ENCODE measurements around the gene NOXO1. TPM values are rescaled to one million over a fixed set of nuclear protein-coding genes. Genes with fewer than 3 reads are reported as not detected.

Gene NOXO1
- polyA plus RNA-seq, 6 donors from 2014 or later: not detected

GRCh38 chr16:1998852-1999801 lies 17.9 kb upstream of the NOXO1 start:
- ATAC-seq (ENCODE audit: low read depth in 2 of 2): no peak
- Mint-ChIP-seq H3K9me3 (no peaks in the 10 kb centered on the region), H3K36me3 (no peaks in the 10 kb centered on the region), H3K4me3 (peak overlapping the region in 2 of 8 donors; percentile 10 to 22), H3K27ac (peak overlapping the region in 1 of 6 donors; percentile 67), H3K4me1 (peaks cover 0 to 3% (median 1%) of the 10 kb centered on the region in 3 donors), H3K27me3 (no peaks in the 10 kb centered on the region)
- no peak for DNase-seq

GRCh38 chr16:1998360-1998835 lies 17.1 kb upstream of the NOXO1 start:
- DNase-seq (no peak), ATAC-seq (ENCODE audit: low read depth in 2 of 2) (no peak)
- Mint-ChIP-seq H3K4me3 (no peak overlapping the region), H3K27ac (peak overlapping the region in 1 of 6 donors; percentile 2), H3K36me3 (no peaks in the 10 kb centered on the region), H3K9me3 (no peaks in the 10 kb centered on the region), H3K27me3 (no peaks in the 10 kb centered on the region), H3K4me1 (peaks cover 5 to 7% (median 7%) of the 10 kb centered on the region in 3 donors)

GRCh38 chr16:1997494-1998359 lies 16.5 kb upstream of the NOXO1 start:
- ATAC-seq (ENCODE audit: low read depth in 2 of 2) (no peak), DNase-seq (no peak)
- no peak overlapping the region for H3K4me3 Mint-ChIP-seq
- no peaks in the 10 kb centered on the region for H3K27me3 Mint-ChIP-seq
- no peaks in the 10 kb centered on the region for H3K9me3 Mint-ChIP-seq
- no peaks in the 10 kb centered on the region for H3K36me3 Mint-ChIP-seq
- H3K27ac Mint-ChIP-seq: peak overlapping the region in 1 of 6 donors; percentile 57
- H3K4me1 Mint-ChIP-seq: peaks cover 5 to 10% (median 9%) of the 10 kb centered on the region in 3 donors

GRCh38 chr16:1993731-1994131 lies 12.5 kb upstream of the NOXO1 start:
- H3K36me3 Mint-ChIP-seq: no peaks in the 10 kb centered on the region
- ATAC-seq (ENCODE audit: low read depth in 2 of 2) (no peak), DNase-seq (no peak)
- peak overlapping the region in 5 of 6 donors; percentile 17 to 94 (median 88) for H3K27ac Mint-ChIP-seq
- H3K9me3 Mint-ChIP-seq: no peaks in the 10 kb centered on the region
- peaks cover 18 to 28% (median 22%) of the 10 kb centered on the region in 3 donors for H3K4me1 Mint-ChIP-seq
- H3K4me3 Mint-ChIP-seq: peak overlapping the region in 2 of 8 donors; percentile 57 to 72
- H3K27me3 Mint-ChIP-seq: no peaks in the 10 kb centered on the region

- Mint-ChIP-seq H3K27ac (peak overlapping the region in 2 of 6 donors; percentile 17 to 60), H3K4me3 (no peak overlapping the region), H3K4me1 (peaks cover 19 to 31% (median 26%) of the 10 kb centered on the region in 3 donors), H3K9me3 (no peaks in the 10 kb centered on the region), H3K36me3 (no peaks in the 10 kb centered on the region), H3K27me3 (no peaks in the 10 kb centered on the region)
- ATAC-seq (ENCODE audit: low read depth in 2 of 2) (no peak), DNase-seq (no peak)
Observed at GRCh38 chr16:1992704-1993317, 11.5 kb upstream of the NOXO1 start.

GRCh38 chr16:1991948-1992703 lies 10.9 kb upstream of the NOXO1 start:
- H3K4me1 Mint-ChIP-seq: peaks cover 23 to 31% (median 26%) of the 10 kb centered on the region in 3 donors
- no peaks in the 10 kb centered on the region for H3K9me3 Mint-ChIP-seq
- no peaks in the 10 kb centered on the region for H3K27me3 Mint-ChIP-seq
- peak overlapping the region in 5 of 6 donors; percentile 41 to 98 (median 95) for H3K27ac Mint-ChIP-seq
- DNase-seq: peak; percentile 90
- ATAC-seq (ENCODE audit: low read depth in 2 of 2): peak; percentile 62 to 67
- no peaks in the 10 kb centered on the region for H3K36me3 Mint-ChIP-seq
- H3K4me3 Mint-ChIP-seq: peak overlapping the region; percentile 56 to 92 (median 84)

GRCh38 chr16:1991588-1991947 lies 10.3 kb upstream of the NOXO1 start:
- Mint-ChIP-seq H3K9me3 (no peaks in the 10 kb centered on the region), H3K4me3 (peak overlapping the region; percentile 81 to 92 (median 85)), H3K27me3 (no peaks in the 10 kb centered on the region), H3K36me3 (no peaks in the 10 kb centered on the region), H3K27ac (peak overlapping the region; percentile 41 to 98 (median 96)), H3K4me1 (peaks cover 28 to 31% (median 30%) of the 10 kb centered on the region in 3 donors)
- ATAC-seq (ENCODE audit: low read depth in 2 of 2) (no peak), DNase-seq (peak; percentile 31)

- peak; percentile 79 for DNase-seq
- H3K4me3 Mint-ChIP-seq: peak overlapping the region; percentile 81 to 92 (median 85)
- peaks cover 29 to 35% (median 31%) of the 10 kb centered on the region in 3 donors for H3K4me1 Mint-ChIP-seq
- peak; percentile 40 to 68 for ATAC-seq (ENCODE audit: low read depth in 2 of 2)
- no peaks in the 10 kb centered on the region for H3K36me3 Mint-ChIP-seq
- no peaks in the 10 kb centered on the region for H3K9me3 Mint-ChIP-seq
- peak overlapping the region; percentile 87 to 98 (median 96) for H3K27ac Mint-ChIP-seq
- H3K27me3 Mint-ChIP-seq: no peaks in the 10 kb centered on the region
Observed at GRCh38 chr16:1991135-1991551, 9.9 kb upstream of the NOXO1 start.

- H3K27ac Mint-ChIP-seq: peak overlapping the region; percentile 87 to 98 (median 96)
- no peaks in the 10 kb centered on the region for H3K36me3 Mint-ChIP-seq
- H3K9me3 Mint-ChIP-seq: no peaks in the 10 kb centered on the region
- no peaks in the 10 kb centered on the region for H3K27me3 Mint-ChIP-seq
- H3K4me3 Mint-ChIP-seq: peak overlapping the region; percentile 81 to 92 (median 85)
- ATAC-seq (ENCODE audit: low read depth in 2 of 2) (peak; percentile 13 to 15), DNase-seq (peak; percentile 62)
- peaks cover 29 to 36% (median 31%) of the 10 kb centered on the region in 3 donors for H3K4me1 Mint-ChIP-seq
Observed at GRCh38 chr16:1990351-1991134, 9.3 kb upstream of the NOXO1 start.

GRCh38 chr16:1990101-1990350 lies 8.8 kb upstream of the NOXO1 start:
- no peak for ATAC-seq (ENCODE audit: low read depth in 2 of 2)
- no peaks in the 10 kb centered on the region for H3K9me3 Mint-ChIP-seq
- peaks cover 29 to 36% (median 35%) of the 10 kb centered on the region in 3 donors for H3K4me1 Mint-ChIP-seq
- no peak for DNase-seq
- H3K27ac Mint-ChIP-seq: peak overlapping the region in 2 of 6 donors; percentile 87 to 94
- no peaks in the 10 kb centered on the region for H3K27me3 Mint-ChIP-seq
- peak overlapping the region in 3 of 8 donors; percentile 33 to 82 (median 82) for H3K4me3 Mint-ChIP-seq
- H3K36me3 Mint-ChIP-seq: no peaks in the 10 kb centered on the region

GRCh38 chr16:1989209-1990100 lies 8.2 kb upstream of the NOXO1 start, which contains the start of gene SYNGR3:
SYNGR3 (plus strand) TSS chr16:1989970; CDS start chr16:1990103, 133 bp downstream.
- H3K4me3 Mint-ChIP-seq: peak within 1 kb of the TSS; percentile 81 to 92 (median 85)
- DNase-seq: no peak
- no peaks in the 10 kb centered on the region for H3K36me3 Mint-ChIP-seq
- no peak for ATAC-seq (ENCODE audit: low read depth in 2 of 2)
- no peaks in the 10 kb centered on the region for H3K27me3 Mint-ChIP-seq
- peaks cover 33 to 42% (median 40%) of the 10 kb centered on the region in 3 donors for H3K4me1 Mint-ChIP-seq
- no peaks in the 10 kb centered on the region for H3K9me3 Mint-ChIP-seq
- H3K27ac Mint-ChIP-seq: peak within 1 kb of the TSS; percentile 24 to 98 (median 96)
